Keratinocyte (primary cell): ENCODE data around the gene SH3BGRL3.

ENCODE experiments used
- EZH2 ChIP-seq: IDR thresholded peaks from one replicate; pipeline ENCODE4 v1.6.1; 2012; ENCODE audit warnings: inconsistent platforms, mild to moderate bottlenecking, low read length, moderate library complexity
- TF ChIP-seq, protein P1 (sequence below), 3 experiments: IDR thresholded peaks in 1 of 3; conservative IDR thresholded peaks in 1 of 3; optimal IDR thresholded peaks in 1 of 3; 2 replicates in 2 of 3; 3 replicates in 1 of 3; pipeline versions ENCODE3 to v1.5.1; 2011; ENCODE audit warnings: low read length in 3 of 3, mild to moderate bottlenecking in 3 of 3, moderate library complexity in 2 of 3, control low read depth in 1 of 3, inconsistent platforms in 1 of 3; ENCODE audit not compliant: insufficient read depth in 2 of 3; ENCODE audit errors: extremely low read depth in 1 of 3

DNA sequence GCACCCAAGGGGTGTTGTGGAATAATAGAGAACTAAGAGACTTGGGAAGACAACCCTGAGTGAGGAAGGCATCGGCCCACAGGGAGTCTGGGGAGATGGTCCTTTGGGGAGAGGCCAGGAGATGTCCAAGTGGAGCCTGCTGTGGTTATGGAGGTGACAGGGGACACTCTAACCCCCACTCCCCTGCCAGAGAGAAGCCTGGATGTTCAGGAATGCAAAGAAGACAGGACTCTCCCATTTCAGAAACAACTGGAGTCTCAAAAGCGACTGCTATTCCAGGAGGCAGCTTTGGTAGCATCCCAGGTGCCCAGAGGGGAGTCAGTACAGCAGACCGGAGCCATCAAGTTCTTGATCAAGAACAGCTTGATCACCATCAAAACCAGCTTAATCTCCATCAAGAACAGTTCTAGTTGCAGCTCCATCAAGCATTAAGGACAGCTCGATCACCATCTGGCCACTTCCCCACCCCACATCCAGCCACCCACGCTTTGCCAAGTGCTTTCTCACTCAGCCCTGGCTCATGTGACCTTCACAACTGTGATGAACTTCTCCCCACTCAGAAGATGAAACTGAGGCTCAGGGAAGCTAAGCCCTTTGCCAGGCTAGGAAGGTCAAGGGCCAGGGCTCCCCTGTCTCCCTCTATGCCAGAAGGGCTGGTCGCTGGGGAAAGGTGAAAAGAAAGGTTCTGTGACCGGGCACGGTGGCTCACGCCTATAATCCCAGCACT is 38.6 kb downstream of the SH3BGRL3 start:
- TF ChIP-seq, protein P1, sequence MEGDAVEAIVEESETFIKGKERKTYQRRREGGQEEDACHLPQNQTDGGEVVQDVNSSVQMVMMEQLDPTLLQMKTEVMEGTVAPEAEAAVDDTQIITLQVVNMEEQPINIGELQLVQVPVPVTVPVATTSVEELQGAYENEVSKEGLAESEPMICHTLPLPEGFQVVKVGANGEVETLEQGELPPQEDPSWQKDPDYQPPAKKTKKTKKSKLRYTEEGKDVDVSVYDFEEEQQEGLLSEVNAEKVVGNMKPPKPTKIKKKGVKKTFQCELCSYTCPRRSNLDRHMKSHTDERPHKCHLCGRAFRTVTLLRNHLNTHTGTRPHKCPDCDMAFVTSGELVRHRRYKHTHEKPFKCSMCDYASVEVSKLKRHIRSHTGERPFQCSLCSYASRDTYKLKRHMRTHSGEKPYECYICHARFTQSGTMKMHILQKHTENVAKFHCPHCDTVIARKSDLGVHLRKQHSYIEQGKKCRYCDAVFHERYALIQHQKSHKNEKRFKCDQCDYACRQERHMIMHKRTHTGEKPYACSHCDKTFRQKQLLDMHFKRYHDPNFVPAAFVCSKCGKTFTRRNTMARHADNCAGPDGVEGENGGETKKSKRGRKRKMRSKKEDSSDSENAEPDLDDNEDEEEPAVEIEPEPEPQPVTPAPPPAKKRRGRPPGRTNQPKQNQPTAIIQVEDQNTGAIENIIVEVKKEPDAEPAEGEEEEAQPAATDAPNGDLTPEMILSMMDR (optimal IDR thresholded peaks at IDR 0.05 in 1 of 3, IDR thresholded peaks at IDR 0.05 in 1 of 3, conservative IDR thresholded peaks at IDR 0.05 in 1 of 3; ENCODE audit: extremely low read depth in 1 of 3, insufficient read depth in 2 of 3, low read length in 3 of 3) = no peak
- no peak for TF ChIP-seq EZH2
